ENCODE measurements around the gene LY6G6D.

DNA sequence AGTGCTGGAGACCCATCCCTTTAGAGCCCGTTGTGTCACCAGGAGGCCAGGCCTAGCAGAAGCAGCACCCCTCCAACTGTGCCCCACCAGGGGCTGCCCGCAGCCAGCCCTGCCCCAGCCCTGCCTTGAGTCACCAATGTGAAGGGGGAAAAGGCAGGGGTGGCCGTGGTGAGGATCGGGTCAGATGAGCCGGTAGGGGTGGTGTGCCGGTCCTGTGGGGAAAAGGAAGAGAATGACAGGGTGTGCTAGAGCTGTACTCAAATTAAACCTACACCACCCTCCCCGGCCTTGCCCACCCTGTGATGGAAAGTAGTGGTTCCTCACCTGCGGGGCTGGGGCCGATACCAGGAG lies 50.4 kb downstream of the LY6G6D start:
- TF ChIP-seq, protein P1, sequence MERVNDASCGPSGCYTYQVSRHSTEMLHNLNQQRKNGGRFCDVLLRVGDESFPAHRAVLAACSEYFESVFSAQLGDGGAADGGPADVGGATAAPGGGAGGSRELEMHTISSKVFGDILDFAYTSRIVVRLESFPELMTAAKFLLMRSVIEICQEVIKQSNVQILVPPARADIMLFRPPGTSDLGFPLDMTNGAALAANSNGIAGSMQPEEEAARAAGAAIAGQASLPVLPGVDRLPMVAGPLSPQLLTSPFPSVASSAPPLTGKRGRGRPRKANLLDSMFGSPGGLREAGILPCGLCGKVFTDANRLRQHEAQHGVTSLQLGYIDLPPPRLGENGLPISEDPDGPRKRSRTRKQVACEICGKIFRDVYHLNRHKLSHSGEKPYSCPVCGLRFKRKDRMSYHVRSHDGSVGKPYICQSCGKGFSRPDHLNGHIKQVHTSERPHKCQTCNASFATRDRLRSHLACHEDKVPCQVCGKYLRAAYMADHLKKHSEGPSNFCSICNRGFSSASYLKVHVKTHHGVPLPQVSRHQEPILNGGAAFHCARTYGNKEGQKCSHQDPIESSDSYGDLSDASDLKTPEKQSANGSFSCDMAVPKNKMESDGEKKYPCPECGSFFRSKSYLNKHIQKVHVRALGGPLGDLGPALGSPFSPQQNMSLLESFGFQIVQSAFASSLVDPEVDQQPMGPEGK (CRISPR knock-in tag; IDR thresholded peaks at IDR 0.05; ENCODE audit: borderline replicate concordance), result no peak
- TF ChIP-seq, protein P2, sequence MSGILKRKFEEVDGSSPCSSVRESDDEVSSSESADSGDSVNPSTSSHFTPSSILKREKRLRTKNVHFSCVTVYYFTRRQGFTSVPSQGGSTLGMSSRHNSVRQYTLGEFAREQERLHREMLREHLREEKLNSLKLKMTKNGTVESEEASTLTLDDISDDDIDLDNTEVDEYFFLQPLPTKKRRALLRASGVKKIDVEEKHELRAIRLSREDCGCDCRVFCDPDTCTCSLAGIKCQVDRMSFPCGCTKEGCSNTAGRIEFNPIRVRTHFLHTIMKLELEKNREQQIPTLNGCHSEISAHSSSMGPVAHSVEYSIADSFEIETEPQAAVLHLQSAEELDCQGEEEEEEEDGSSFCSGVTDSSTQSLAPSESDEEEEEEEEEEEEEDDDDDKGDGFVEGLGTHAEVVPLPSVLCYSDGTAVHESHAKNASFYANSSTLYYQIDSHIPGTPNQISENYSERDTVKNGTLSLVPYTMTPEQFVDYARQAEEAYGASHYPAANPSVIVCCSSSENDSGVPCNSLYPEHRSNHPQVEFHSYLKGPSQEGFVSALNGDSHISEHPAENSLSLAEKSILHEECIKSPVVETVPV (CRISPR knock-in tag; IDR thresholded peaks at IDR 0.05), result no peak
- no peak for TF ChIP-seq ZNF70 (CRISPR knock-in tag; IDR thresholded peaks at IDR 0.05)
